Dendritic cell treated with granulocyte-macrophage colony-stimulating factor and Interleukin-4, amounts not matched to agents 40 ng/mL and 50 ng/mL, for 4 days (primary cell): ENCODE measurements around the gene UTP3.
"Not testable (repeated sequence)": the region's sequence is repeated elsewhere in the genome, so short reads cannot be mapped to it uniquely, and the experiment has no call there.

ENCODE experiments used
- H3K27ac Mint-ChIP-seq: one replicate; pipeline ENCODE4 v1.8.0; 2022; ENCODE audit warnings: mild to moderate bottlenecking, mixed read lengths
- H3K27me3 Mint-ChIP-seq: one replicate; pipeline ENCODE4 v1.8.0; 2022; ENCODE audit warnings: mild to moderate bottlenecking, mixed read lengths
- H3K36me3 Mint-ChIP-seq: one replicate; pipeline ENCODE4 v1.8.0; 2022; ENCODE audit warnings: low read depth, mixed read lengths
- H3K4me1 Mint-ChIP-seq: one replicate; pipeline ENCODE4 v1.8.0; 2022; ENCODE audit warnings: low read depth, mixed read lengths
- H3K4me3 Mint-ChIP-seq: one replicate; pipeline ENCODE4 v1.8.0; 2022; ENCODE audit warnings: mild to moderate bottlenecking, moderate library complexity, mixed read lengths
- H3K9me3 Mint-ChIP-seq: one replicate; pipeline ENCODE4 v1.8.0; 2022; ENCODE audit warnings: mixed read lengths
- intact Hi-C: fragments of 100-400 bp; cut with micrococcal nuclease; formaldehyde crosslinking; loops from one replicate; pipeline ENCODE4 v1.15.0; 2022

UTP3 gene

GRCh38 chr4:70702592-70702991, 14.3 kb downstream of the UTP3 start:
- not testable (repeated sequence) for H3K27ac Mint-ChIP-seq, H3K4me3 Mint-ChIP-seq, H3K27me3 Mint-ChIP-seq, H3K9me3 Mint-ChIP-seq
- Mint-ChIP-seq H3K36me3 (peaks cover 11% of the 10 kb centered on the region), H3K4me1 (peaks cover 10% of the 10 kb centered on the region)
- intact Hi-C loops = loop anchor here (5.0 to 10.0 kb wide), 2 partner anchors 72 to 135 kb away; partner anchors contain the start of gene GRSF1

DNA sequence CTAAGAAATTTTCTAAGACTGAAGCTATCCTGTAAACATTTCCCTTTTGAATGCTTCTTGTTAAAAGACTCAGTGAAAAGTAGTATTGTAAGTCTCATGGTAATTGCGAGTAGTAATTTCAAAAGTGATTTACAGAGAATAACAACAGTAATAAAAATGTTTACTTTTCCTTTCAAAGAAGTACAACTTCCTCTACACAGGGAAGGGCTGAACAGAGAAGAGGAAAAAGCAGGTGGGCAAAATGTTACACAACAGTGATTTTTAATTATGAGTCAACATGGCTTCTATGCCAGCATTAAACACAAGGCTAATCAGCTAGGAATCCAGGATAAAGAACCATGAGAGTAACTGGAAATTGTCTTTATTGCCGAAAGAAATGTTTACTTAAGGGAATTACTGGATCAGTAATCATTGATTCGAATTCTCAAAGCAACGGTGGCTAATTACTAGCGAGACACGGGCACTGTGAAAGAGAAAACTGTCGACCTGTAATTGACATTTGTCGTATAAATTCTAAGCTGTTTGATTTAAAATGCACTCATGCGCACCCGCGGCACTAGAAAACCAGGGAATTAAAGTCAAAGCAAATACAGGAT, 15.4 kb downstream of the UTP3 start:
- H3K27me3 Mint-ChIP-seq = no peaks in the 10 kb centered on the region
- H3K27ac Mint-ChIP-seq = peak overlapping the region; percentile 92
- intact Hi-C loops = loop anchor here (1.0 to 10.0 kb wide), 3 partner anchors 15 to 134 kb away; partner anchors contain the start of genes GRSF1 and UTP3
- H3K4me3 Mint-ChIP-seq = peak overlapping the region; percentile 86
- H3K36me3 Mint-ChIP-seq = peaks cover 11% of the 10 kb centered on the region
- peaks cover 10% of the 10 kb centered on the region for H3K4me1 Mint-ChIP-seq
- no peaks in the 10 kb centered on the region for H3K9me3 Mint-ChIP-seq

DNA sequence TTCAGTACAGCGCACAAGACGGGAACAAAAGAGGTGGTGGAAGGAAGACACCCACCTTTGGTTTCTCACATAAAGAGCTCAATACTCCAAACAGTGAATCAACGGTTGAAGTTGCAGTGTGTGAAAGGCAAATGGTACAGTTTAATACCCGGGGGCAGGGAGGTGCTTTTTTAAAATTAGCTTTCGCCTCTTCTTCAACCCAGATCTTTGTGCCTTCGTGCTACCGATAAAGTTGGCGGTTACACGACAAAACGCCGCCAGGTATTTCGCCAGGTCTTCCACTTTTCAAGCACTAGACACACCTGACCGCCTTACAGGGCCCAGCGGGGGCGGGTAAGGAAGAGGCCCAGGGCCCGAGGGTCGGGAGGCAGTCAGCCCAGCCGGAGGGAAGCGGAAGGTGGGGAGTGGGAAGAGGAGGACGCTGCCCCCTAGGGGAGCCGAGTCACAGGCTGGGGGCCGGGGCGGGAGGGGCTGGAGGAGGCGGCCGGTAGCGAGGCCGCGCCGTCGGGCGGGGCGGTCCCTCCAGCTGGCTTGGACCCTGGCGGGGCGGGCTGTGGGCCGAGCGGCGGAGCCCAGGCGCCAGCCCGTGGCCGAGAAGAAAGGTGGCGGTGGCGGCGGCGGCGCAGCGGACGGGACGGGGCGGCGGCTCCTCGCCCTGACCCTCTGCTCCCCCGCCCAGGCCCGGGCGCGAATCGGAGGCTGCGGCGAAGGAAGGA, 16.0 kb downstream of the UTP3 start:
- no peaks in the 10 kb centered on the region for H3K9me3 Mint-ChIP-seq
- peak overlapping the region; percentile 86 for H3K4me3 Mint-ChIP-seq
- intact Hi-C loops = loop anchor here (1.0 to 10.0 kb wide), 3 partner anchors 16 to 133 kb away; partner anchors contain the start of genes GRSF1 and UTP3
- no peaks in the 10 kb centered on the region for H3K27me3 Mint-ChIP-seq
- H3K4me1 Mint-ChIP-seq = peaks cover 14% of the 10 kb centered on the region
- H3K27ac Mint-ChIP-seq = peak overlapping the region; percentile 92
- peaks cover 11% of the 10 kb centered on the region for H3K36me3 Mint-ChIP-seq

DNA sequence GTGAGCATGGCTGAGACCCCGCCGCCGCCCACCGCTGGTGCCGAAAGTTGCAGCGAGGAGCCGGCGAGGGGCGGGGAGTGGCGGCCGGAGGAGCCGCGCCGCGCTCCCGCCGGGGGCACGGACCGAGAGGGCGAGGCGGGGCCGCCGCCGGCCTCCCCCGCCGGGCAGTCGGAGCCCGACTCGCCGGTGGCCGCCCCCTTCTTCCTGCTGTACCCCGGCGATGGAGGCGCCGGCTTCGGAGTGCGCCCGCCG, 16.5 kb downstream of the UTP3 start:
- Mint-ChIP-seq H3K4me1 (peaks cover 19% of the 10 kb centered on the region), H3K27me3 (no peaks in the 10 kb centered on the region), H3K4me3 (peak overlapping the region; percentile 86), H3K9me3 (no peaks in the 10 kb centered on the region), H3K36me3 (peaks cover 11% of the 10 kb centered on the region), H3K27ac (peak overlapping the region; percentile 92)
- intact Hi-C loops = loop anchor here (1.0 to 10.0 kb wide), 4 partner anchors 8 to 132 kb away; partner anchors contain the start of genes GRSF1 and UTP3

DNA sequence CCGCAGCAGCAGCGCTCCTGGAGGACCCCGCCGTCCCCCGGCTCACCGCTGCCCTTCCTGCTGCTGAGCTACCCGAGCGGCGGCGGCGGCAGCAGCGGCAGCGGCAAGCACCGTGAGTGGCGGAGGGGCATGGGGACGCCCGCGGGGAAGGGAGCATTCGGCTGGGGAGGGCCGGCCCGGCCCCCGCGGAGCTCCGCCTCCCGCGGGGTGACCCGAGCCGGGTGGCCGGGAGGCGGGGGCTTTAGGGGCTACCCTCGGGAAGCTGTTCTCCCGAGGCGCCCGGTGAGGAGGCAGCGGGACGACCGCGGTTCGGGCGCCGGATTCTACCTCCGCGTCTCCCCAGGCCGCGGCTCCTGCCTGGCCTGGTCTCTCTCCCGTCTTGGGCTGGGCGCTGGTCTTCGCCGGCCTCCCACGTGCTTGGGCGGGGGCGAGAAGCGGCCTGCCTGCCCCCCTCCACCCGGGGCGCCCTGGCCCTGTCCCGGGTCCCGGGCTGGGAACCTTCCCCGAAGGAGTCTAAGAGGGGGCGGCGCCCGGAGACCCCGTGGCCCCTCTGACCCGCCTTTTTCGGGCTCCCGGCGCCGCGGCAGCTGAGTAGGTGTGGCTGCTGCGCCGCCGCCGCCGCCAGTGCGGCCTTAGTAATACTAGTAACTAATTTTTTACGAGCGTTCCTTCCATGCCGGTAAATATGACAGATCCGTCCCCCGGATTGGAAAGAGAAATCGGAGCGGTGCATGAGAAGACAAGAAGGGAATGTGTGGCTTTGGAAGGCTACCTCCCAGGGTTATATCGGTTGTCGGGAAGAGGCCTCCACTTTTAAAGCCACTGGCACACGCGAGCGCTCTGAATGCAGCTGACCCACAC, 17.1 kb downstream of the UTP3 start:
- Mint-ChIP-seq H3K4me3 (peak overlapping the region; percentile 86), H3K9me3 (no peaks in the 10 kb centered on the region), H3K27me3 (no peaks in the 10 kb centered on the region), H3K4me1 (peaks cover 21% of the 10 kb centered on the region), H3K27ac (peak overlapping the region; percentile 92), H3K36me3 (peaks cover 11% of the 10 kb centered on the region)
- intact Hi-C loops = loop anchor here (1.0 to 10.0 kb wide), 2 partner anchors 8 to 69 kb away; no protein-coding TSS in a partner anchor

DNA sequence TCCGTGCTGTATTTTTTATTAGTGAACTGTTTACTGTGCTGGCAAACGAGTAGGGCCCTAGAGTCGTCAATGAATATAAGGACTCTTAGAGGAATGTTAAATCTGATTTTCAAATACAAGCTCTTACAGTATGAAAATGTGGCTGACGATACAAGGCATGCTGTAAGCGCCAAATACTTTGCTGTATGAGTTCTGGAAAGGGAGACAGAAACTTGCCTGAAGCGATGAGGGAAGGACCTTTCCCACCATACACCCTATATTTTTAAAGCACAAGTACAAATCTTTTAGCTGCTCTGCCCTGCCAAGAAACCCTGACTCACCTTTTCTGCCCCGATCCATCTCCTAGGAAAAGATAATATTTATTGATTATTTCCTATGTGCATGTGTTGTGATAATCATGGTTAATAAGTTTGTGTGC, 17.7 kb downstream of the UTP3 start:
- H3K36me3 Mint-ChIP-seq = peaks cover 11% of the 10 kb centered on the region
- intact Hi-C loops = loop anchor here (10.0 kb wide), 1 partner anchor 69 kb away; no protein-coding TSS in a partner anchor

DNA sequence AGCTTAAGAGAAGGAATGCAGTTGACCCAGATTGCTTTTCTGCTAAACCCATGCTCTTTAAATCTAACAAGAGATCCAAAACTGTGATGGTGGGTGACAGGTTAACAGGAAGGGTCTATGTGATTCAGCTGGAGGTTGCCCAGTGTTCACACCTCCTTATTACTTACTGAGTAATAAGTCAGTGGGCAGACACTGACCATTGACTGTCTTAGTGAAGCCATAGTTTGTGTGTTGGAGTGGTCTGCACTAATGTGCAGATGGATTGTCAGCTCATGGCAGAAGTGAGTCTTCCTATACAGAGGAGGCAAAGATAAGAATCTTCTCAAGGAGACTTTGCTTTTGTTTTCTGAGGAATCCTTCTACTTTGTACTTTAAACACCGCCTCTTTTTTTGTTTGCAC, 18.2 kb downstream of the UTP3 start:
- peaks cover 22% of the 10 kb centered on the region for H3K4me1 Mint-ChIP-seq
- peak overlapping the region; percentile 92 for H3K27ac Mint-ChIP-seq
- H3K36me3 Mint-ChIP-seq = peaks cover 11% of the 10 kb centered on the region
- intact Hi-C loops = loop anchor here (10.0 kb wide), 1 partner anchor 68 kb away; no protein-coding TSS in a partner anchor
- peak overlapping the region; percentile 86 for H3K4me3 Mint-ChIP-seq
- H3K9me3 Mint-ChIP-seq = no peaks in the 10 kb centered on the region
- H3K27me3 Mint-ChIP-seq = no peaks in the 10 kb centered on the region

More for the DNA sequence above, 17.7 kb downstream of the UTP3 start:
- H3K4me3 Mint-ChIP-seq = peak overlapping the region; percentile 86
- no peaks in the 10 kb centered on the region for H3K27me3 Mint-ChIP-seq
- H3K27ac Mint-ChIP-seq = peak overlapping the region; percentile 92
- H3K9me3 Mint-ChIP-seq = no peaks in the 10 kb centered on the region
- peaks cover 21% of the 10 kb centered on the region for H3K4me1 Mint-ChIP-seq

DNA sequence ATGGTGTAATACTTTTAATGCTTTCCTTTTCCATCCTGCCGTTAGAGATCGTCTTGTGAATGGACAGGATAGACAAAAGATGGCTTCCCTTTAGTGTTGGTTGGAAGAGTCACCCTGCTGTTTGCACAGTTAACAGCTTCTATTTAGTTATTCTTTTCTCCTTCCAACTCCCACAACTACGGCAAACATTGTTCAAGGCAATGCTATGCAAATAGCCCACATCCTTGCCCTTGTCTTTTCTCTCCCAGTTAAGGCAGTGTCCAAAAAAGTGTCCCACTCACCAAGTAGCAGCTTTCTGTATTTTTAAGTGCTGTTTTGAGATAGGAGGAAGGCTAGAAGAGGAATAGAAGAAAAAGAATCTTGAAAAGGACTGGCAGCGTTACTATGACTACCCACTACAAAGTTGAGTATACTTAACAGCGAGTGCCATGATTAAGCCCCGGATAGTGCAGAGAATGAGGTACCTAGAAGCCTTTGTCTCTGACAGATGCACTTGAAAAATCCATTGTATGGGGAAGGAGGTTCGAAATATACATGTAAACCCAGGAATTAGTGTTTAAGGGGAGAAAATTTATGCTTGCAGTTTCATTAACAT, 21.4 kb downstream of the UTP3 start:
- peaks cover 39% of the 10 kb centered on the region for H3K4me1 Mint-ChIP-seq
- H3K36me3 Mint-ChIP-seq = peaks cover 6% of the 10 kb centered on the region
- no peaks in the 10 kb centered on the region for H3K9me3 Mint-ChIP-seq
- H3K27ac Mint-ChIP-seq = no peak overlapping the region
- no peaks in the 10 kb centered on the region for H3K27me3 Mint-ChIP-seq
- intact Hi-C loops = loop anchor here (5.0 to 10.0 kb wide), 2 partner anchors 38 to 65 kb away; no protein-coding TSS in a partner anchor
- H3K4me3 Mint-ChIP-seq = no peak overlapping the region

DNA sequence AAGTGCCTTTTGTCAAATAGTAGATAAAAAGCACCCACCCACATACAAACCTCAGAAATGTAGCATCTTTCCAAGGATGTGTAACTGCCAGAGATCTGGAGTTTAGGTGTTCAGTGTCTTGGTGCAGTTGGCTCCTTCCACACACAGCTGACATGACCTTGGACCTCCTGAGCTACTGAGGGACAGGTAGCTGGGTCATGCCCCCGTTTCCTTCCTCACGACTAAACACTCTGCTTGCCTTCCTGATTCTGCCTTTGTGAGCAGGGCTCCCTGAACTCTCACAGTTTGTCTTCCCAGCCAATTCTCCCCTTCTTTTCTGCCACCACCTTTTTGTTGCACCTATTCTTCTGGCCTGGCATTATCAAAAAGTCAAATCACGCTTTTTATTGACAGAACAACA, 23.3 kb downstream of the UTP3 start:
- H3K4me3 Mint-ChIP-seq = no peak overlapping the region
- no peaks in the 10 kb centered on the region for H3K27me3 Mint-ChIP-seq
- no peaks in the 10 kb centered on the region for H3K9me3 Mint-ChIP-seq
- intact Hi-C loops = loop anchor here (5.0 kb wide), 1 partner anchor 36 kb away; no protein-coding TSS in a partner anchor
- H3K4me1 Mint-ChIP-seq = peaks cover 49% of the 10 kb centered on the region
- peak overlapping the region; percentile 25 for H3K27ac Mint-ChIP-seq
- H3K36me3 Mint-ChIP-seq = no peaks in the 10 kb centered on the region

DNA sequence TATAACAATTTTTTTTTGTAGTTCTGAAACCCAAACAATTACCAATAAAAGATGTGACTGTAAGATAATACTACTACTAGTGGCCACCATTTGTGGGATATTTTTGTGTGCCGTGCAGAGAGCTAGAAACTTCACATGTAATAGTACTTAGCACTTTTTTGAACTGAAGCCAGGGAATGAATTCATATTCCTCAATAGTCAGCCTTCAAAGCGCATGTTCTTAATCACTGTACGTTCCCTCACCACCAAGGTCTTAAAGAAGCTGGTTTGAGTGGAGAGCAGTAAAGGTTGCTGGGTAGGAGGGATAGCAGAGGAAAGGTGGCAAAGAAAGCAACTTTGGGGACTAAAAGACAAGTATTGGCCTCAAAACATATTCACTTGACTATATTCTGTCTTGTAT, 23.8 kb downstream of the UTP3 start:
- Mint-ChIP-seq H3K36me3 (no peaks in the 10 kb centered on the region), H3K27me3 (no peaks in the 10 kb centered on the region), H3K9me3 (no peaks in the 10 kb centered on the region), H3K4me1 (peaks cover 50% of the 10 kb centered on the region), H3K4me3 (no peak overlapping the region), H3K27ac (peak overlapping the region; percentile 25)
- intact Hi-C loops = loop anchor here (5.0 kb wide), 1 partner anchor 35 kb away; no protein-coding TSS in a partner anchor

GRCh38 chr4:70712604-70713452, 24.5 kb downstream of the UTP3 start:
- Mint-ChIP-seq H3K4me1 (peaks cover 57% of the 10 kb centered on the region), H3K36me3 (no peaks in the 10 kb centered on the region), H3K9me3 (no peaks in the 10 kb centered on the region), H3K27me3 (no peaks in the 10 kb centered on the region), H3K4me3 (peak overlapping the region; percentile 44), H3K27ac (peak overlapping the region; percentile 84)
- intact Hi-C loops = loop anchor here (1.0 to 5.0 kb wide), 2 partner anchors 8 to 34 kb away; no protein-coding TSS in a partner anchor

- Mint-ChIP-seq H3K27ac (peak overlapping the region; percentile 84), H3K9me3 (no peaks in the 10 kb centered on the region), H3K27me3 (no peaks in the 10 kb centered on the region), H3K4me3 (peak overlapping the region; percentile 44), H3K4me1 (peaks cover 57% of the 10 kb centered on the region), H3K36me3 (no peaks in the 10 kb centered on the region)
- intact Hi-C loops = loop anchor here (1.0 to 5.0 kb wide), 2 partner anchors 8 to 34 kb away; no protein-coding TSS in a partner anchor
Observed at GRCh38 chr4:70713453-70714078, 25.2 kb downstream of the UTP3 start.
